AG04449 (cell line): ENCODE data around the gene ZNF428.
"Not testable (repeated sequence)": the region's sequence is repeated elsewhere in the genome, so short reads cannot be mapped to it uniquely, and the experiment has no call there.

Experiments used
- CTCF ChIA-PET: fragments of 350-600 bp; formaldehyde crosslinking; extraction: SDS; loops from one replicate; lab custom pipeline; 2021; ENCODE audit warnings: antibody characterized with exemption; lab: Yijun Ruan, JAX
- POLR2A ChIA-PET: fragments of 400-600, 350-600 bp; formaldehyde crosslinking; extraction: SDS; loops from one replicate; lab custom pipeline; 2020; ENCODE audit warnings: antibody characterized with exemption, inconsistent platforms; lab: Yijun Ruan, JAX
- DNase-seq: peaks from one replicate; pipeline ENCODE4 v3.0.0-alpha.2; 2010; ENCODE audit warnings: low read depth, low spot score
- H3K4me3 ChIP-seq: 2 replicates; pipeline ENCODE4 v1.5.1; 2011; ENCODE audit warnings: low read depth, mild to moderate bottlenecking, control low read depth, low read length
- CTCF ChIP-seq: IDR thresholded peaks from one replicate; pipeline ENCODE4 v1.5.1; 2011; ENCODE audit warnings: mild to moderate bottlenecking, moderate library complexity, low read length, control low read depth, inconsistent platforms; ENCODE audit not compliant: insufficient read depth; ENCODE audit errors: missing control alignments

ZNF428 gene

DNA sequence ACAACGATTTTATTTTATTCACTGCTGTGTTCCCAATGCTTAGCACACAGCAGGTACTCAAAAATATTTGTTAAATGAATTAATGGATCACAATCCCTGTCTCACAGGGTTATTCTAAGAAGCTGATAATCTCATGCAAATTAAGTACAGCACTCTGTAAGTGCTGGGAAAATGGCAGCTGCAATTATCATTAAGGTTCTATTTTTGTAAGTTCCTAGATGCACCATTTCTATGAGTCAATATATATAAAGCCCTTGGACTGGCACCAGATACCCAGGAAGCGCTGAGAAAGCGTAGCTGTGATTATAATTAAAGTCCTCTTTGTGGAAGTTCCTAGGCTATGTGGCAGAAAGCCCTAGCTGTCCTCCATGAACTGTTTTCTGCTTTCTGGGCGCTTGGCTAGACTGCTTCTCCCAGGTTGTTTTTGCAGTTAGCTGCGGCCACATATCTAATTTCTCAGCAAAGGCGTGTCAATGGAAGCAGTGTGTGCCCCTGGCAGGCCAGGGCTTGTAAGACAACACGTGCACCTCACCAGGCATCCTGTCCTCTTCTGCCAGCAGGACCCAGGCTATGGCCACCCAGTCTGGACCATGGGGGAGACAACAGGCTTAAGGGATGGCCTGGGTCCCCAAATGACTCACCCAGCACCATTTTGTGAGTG lies 12.7 kb downstream of the ZNF428 start:
- ChIA-PET POLR2A (interaction anchor here (1.4 kb wide), 1 partner anchor 11 kb away, joined by 4 read pairs; the partner anchor contains the start of genes IRGQ and ZNF576), CTCF (interaction anchor here (0.5 to 1.8 kb wide), 5 partner anchors 10 to 159 kb away, joined by 3 to 6 read pairs (median 3); partner anchors contain the start of gene ZNF576)
- DNase-seq, result no peak
- H3K4me3 ChIP-seq, result no peak overlapping the region
- TF ChIP-seq CTCF, result no peak

GRCh38 chr19:43605875-43606568 lies 13.4 kb downstream of the ZNF428 start:
- H3K4me3 ChIP-seq, result no peak overlapping the region
- DNase-seq, result no peak
- ChIA-PET POLR2A (interaction anchor here (0.7 to 1.5 kb wide), 3 partner anchors 9 to 70 kb away, joined by 3 to 4 read pairs (median 3); partner anchors contain the start of genes IRGQ and ZNF576), CTCF (interaction anchor here (0.9 to 3.1 kb wide), 5 partner anchors 9 to 159 kb away, joined by 3 to 16 read pairs (median 5); partner anchors contain the start of gene ZNF576)
- TF ChIP-seq CTCF, result no peak

- H3K4me3 ChIP-seq, POLR2A ChIA-PET, DNase-seq: not testable (repeated sequence)
- CTCF ChIA-PET, result interaction anchor here (1.1 to 1.5 kb wide), 2 partner anchors 45 to 145 kb away, joined by 4 to 5 read pairs; no protein-coding TSS in a partner anchor
Measured at GRCh38 chr19:43600326-43600725, 19.1 kb downstream of the ZNF428 start.

GRCh38 chr19:43599635-43600295 lies 19.7 kb downstream of the ZNF428 start:
- POLR2A ChIA-PET, result no interaction called here
- TF ChIP-seq CTCF, result no peak
- DNase-seq, result no peak
- H3K4me3 ChIP-seq, result no peak overlapping the region
- CTCF ChIA-PET, result interaction anchor here (0.8 to 1.5 kb wide), 4 partner anchors 39 to 146 kb away, joined by 3 to 5 read pairs (median 4); no protein-coding TSS in a partner anchor

DNA sequence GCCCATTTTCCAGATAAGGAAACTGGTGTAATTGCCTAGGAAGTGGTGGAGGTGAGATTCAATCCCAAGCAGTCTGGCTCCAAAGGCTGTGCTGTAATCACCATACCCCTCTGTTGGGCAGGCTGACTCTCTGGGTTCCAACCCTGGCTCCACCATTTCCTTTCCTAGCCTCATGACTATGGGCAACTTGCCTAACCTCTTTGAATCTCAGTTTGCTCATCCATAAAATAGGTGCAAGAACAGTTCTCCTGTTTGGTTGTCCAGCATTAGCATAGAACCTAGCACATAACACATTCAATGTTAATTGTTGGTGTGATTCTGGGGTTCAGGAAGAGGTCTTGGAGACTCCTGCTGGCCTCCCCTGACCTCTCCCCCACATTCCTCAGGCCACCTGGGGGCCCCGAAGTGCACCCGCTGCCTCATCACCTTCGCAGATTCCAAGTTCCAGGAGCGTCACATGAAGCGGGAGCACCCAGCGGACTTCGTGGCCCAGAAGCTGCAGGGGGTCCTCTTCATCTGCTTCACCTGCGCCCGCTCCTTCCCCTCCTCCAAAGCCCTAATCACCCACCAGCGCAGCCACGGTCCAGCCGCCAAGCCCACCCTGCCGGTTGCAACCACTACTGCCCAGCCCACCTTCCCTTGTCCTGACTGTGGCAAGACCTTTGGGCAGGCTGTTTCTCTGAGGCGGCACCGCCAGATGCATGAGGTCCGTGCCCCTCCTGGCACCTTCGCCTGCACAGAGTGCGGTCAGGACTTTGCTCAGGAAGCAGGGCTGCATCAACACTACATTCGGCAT lies 20.8 kb downstream of the ZNF428 start:
- ChIA-PET POLR2A (no interaction called here), CTCF (interaction anchor here (0.8 to 1.5 kb wide), 2 partner anchors 44 to 64 kb away, joined by 3 to 5 read pairs; no protein-coding TSS in a partner anchor)
- H3K4me3 ChIP-seq, result no peak overlapping the region
- no peak for TF ChIP-seq CTCF
- DNase-seq, result no peak

- no peak for DNase-seq
Measured at GRCh38 chr19:43597876-43598275, 21.6 kb downstream of the ZNF428 start.

More at GRCh38 chr19:43597876-43598275, 21.6 kb downstream of the ZNF428 start:
- H3K4me3 ChIP-seq, result peak overlapping the region; percentile 79
- ChIA-PET CTCF (interaction anchor here (1.3 to 2.4 kb wide), 3 partner anchors 13 to 59 kb away, joined by 4 to 7 read pairs (median 5); no protein-coding TSS in a partner anchor), POLR2A (no interaction called here)
- no peak for TF ChIP-seq CTCF
